PFSK-1 (cell line): ENCODE data around the gene PPM1F.

ENCODE experiments used
- FOXP2 ChIP-seq: optimal IDR thresholded peaks from 2 replicates; pipeline ENCODE3; 2011; ENCODE audit warnings: borderline replicate concordance, control low read depth, inconsistent platforms; ENCODE audit not compliant: insufficient read depth; ENCODE audit errors: extremely low read length, extremely low read depth
- POLR2AphosphoS5 ChIP-seq: IDR thresholded peaks from 2 replicates; pipeline ENCODE4 v1.6.1; 2012; ENCODE audit warnings: low read depth, mild to moderate bottlenecking, control low read depth, low read length, moderate library complexity
- SIN3A ChIP-seq: IDR thresholded peaks from 2 replicates; pipeline ENCODE4 v1.6.1; 2012; ENCODE audit warnings: mild to moderate bottlenecking, low read length, moderate library complexity, borderline replicate concordance; ENCODE audit not compliant: insufficient read depth
- TAF1 ChIP-seq: IDR thresholded peaks from 2 replicates; pipeline ENCODE4 v1.6.1; 2012; ENCODE audit warnings: low read length, control low read depth, borderline replicate concordance; ENCODE audit not compliant: insufficient read depth
- TF ChIP-seq, protein P1 (sequence below), 2 experiments: IDR thresholded peaks; 2 replicates each; pipeline versions ENCODE4 v1.6.1 to v1.8.0; 2011 to 2012; ENCODE audit warnings: low read depth in 2 of 2, low read length in 2 of 2, control low read depth in 1 of 2, inconsistent platforms in 1 of 2, mild to moderate bottlenecking in 1 of 2, moderate library complexity in 1 of 2; ENCODE audit not compliant: insufficient read depth in 1 of 2

The PPM1F gene

DNA sequence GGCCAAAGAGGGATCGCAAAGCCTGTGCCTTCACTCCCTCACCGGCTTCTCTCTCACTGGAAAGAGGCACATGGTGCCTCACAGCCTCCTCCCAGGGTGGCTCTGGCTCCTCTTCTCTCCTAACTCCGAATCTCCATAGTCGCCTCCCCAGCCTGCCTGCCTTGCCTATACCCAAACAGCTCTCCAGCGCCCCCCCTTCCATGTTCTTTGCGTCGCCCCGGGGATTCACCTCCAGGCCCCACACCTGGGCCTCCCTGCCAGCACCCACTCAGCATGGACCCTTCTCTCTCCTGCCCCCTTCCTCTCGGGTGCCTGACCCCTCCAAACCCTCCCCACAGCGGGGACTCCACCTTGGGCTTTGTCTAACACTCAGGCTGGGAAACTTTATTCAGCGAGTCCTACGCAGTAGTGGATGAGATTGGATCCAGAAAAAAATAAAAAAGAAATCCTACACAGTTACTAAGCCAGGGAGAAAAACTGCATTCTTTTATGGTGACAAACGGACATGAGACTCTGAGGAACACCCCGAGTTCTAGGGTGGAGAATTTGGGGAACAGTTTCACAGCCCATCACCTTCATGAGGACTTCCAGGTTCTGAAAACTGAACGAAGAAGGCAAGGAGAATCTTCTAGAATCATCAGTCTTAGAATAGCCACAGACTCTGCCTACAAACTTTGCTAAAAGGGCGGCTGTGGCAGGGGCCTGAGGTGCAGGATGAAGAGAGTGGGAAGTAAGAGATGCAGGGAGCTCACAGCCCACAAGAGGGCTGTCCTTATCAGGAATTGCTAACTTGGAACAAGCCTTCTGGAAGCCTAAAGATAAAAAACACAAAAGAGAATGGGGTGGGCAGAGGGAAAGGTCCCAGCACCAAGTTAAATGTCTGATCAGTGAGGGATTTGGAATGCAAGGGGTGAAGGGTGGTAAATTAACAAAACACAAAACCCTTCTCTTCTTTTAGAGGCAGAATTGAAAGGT is 5.3 kb downstream of the PPM1F start:
- TF ChIP-seq SIN3A, result no peak
- TF ChIP-seq, protein P1, sequence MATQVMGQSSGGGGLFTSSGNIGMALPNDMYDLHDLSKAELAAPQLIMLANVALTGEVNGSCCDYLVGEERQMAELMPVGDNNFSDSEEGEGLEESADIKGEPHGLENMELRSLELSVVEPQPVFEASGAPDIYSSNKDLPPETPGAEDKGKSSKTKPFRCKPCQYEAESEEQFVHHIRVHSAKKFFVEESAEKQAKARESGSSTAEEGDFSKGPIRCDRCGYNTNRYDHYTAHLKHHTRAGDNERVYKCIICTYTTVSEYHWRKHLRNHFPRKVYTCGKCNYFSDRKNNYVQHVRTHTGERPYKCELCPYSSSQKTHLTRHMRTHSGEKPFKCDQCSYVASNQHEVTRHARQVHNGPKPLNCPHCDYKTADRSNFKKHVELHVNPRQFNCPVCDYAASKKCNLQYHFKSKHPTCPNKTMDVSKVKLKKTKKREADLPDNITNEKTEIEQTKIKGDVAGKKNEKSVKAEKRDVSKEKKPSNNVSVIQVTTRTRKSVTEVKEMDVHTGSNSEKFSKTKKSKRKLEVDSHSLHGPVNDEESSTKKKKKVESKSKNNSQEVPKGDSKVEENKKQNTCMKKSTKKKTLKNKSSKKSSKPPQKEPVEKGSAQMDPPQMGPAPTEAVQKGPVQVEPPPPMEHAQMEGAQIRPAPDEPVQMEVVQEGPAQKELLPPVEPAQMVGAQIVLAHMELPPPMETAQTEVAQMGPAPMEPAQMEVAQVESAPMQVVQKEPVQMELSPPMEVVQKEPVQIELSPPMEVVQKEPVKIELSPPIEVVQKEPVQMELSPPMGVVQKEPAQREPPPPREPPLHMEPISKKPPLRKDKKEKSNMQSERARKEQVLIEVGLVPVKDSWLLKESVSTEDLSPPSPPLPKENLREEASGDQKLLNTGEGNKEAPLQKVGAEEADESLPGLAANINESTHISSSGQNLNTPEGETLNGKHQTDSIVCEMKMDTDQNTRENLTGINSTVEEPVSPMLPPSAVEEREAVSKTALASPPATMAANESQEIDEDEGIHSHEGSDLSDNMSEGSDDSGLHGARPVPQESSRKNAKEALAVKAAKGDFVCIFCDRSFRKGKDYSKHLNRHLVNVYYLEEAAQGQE (IDR thresholded peaks at IDR 0.05; ENCODE audit: insufficient read depth in 1 of 2, low read depth in 2 of 2, low read length in 2 of 2), result no peak
- TF ChIP-seq TAF1, result no peak
- no peak for TF ChIP-seq FOXP2
- no peak for TF ChIP-seq POLR2AphosphoS5

DNA sequence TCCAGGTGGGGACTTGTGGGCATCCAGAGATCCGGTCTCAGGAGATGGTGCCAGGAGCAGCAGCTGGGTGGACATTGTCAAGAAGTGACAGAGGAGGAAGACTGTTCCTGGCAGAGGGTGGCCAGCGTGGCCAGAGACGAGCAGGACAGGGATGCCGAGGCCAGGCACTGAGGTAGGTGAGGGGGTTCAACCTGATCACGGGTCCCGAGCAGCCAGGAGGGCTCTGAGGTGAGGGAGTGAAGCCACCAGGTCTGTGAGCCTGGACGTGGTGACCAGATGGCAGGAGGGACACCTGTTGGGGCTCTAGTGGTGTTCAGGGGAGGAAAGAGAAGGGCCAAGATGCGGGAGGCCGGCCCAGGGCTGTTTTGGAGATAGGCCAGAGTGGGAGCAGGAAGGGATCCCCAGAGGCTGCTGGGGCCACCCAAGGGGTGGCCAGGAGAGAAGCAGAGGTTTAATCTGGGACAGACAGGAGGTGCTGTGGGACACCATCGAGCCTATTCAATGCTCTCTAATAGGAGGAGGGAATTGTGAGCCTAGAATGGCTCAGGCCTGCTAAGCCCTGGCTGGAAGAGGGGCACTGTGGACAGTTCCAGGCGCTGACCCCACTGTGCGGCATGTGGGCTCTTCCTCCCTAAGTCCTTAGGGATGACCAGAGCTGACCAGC is 6.3 kb downstream of the PPM1F start:
- TF ChIP-seq, protein P1 (IDR thresholded peaks at IDR 0.05; ENCODE audit: insufficient read depth in 1 of 2, low read depth in 2 of 2, low read length in 2 of 2), result no peak
- TF ChIP-seq POLR2AphosphoS5 (no peak), SIN3A (no peak), FOXP2 (no peak), TAF1 (no peak)

DNA sequence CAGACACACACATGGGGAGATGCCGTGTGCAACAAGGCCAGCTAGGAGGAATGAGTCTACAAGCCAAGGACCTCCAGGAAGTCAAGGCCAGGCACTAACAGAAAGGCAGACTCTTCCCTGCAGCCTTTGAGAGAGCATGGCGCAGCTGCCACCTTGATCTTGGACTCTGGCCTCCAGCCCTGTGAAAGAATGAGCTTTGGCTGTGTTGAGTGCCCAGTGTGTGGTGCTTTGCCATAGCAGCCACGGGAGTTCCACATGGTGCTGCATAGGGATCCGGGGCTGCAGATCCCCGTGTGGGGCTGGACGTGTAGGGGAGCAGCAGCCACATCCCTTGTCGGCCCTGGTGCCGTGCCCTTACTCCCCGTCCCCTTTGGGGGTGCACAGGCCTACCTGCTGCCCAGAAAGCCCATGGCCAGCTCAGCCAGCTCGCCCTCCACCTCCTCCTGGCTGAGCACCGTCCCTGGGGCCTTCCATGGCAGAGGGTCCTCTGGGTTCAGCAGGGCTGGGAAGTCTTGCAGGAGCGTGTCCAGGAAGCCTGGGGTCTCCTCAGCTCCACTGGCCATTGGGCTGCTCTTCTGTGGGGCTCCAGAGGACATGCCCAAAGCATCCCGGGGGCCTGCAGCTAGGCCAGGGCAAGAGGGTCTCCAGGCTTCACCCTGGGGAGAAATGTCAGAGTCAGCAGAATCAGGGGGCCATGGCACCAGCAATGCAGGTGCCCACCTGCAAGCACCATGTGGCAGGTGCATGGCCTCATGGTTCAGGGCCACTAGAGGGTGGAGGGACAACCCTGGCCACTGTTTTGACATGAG is 7.0 kb downstream of the PPM1F start:
- TF ChIP-seq POLR2AphosphoS5 (no peak), TAF1 (no peak), FOXP2 (no peak)
- TF ChIP-seq, protein P1 (IDR thresholded peaks at IDR 0.05; ENCODE audit: insufficient read depth in 1 of 2, low read depth in 2 of 2, low read length in 2 of 2), result no peak

DNA sequence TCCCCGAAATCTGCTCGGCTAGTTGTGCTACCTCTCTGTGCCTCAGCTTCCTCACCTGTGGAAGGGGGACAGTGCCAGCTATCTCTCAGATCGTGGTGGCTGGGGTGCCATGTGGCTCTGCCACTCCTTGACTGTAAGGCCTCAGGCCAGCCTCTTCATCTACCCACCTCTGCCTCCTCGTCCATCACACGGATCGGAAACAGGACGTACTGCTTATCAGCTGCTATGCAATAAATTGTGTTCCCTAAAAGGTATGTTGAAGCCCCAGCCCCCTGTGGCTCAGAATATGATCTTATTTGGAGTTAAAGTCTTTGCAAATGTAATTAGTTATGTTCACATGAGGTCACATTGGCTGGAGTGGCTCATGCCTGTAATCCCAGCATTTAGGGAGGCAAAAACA is 7.8 kb downstream of the PPM1F start:
- TF ChIP-seq, protein P1 (IDR thresholded peaks at IDR 0.05; ENCODE audit: insufficient read depth in 1 of 2, low read depth in 2 of 2, low read length in 2 of 2), result no peak
- TF ChIP-seq POLR2AphosphoS5, result no peak
- no peak for TF ChIP-seq TAF1
- TF ChIP-seq FOXP2, result no peak
- TF ChIP-seq SIN3A, result no peak
